H9 (cell line): ENCODE data around the gene A1CF. TPM values are rescaled to one million over a fixed set of nuclear protein-coding genes. Genes with fewer than 3 reads are reported as not detected.

ENCODE experiments used
- DNase-seq: peaks from one replicate; pipeline ENCODE4 v3.0.0-alpha.2; 2017
- H2AFZ ChIP-seq: one replicate; pipeline ENCODE4 v1.6.1; 2013; ENCODE audit warnings: mild to moderate bottlenecking, low read length, control low read depth, moderate library complexity
- H2AK5ac ChIP-seq: 2 replicates; pipeline ENCODE4 v1.6.1; 2013; ENCODE audit warnings: low read length, control low read depth, mixed read lengths; ENCODE audit not compliant: insufficient read length
- H2BK120ac ChIP-seq: one replicate; pipeline ENCODE4 v1.6.1; 2013; ENCODE audit warnings: low read depth, mild to moderate bottlenecking, low read length, control low read depth, inconsistent platforms; ENCODE audit not compliant: poor library complexity, severe bottlenecking
- H2BK12ac ChIP-seq: 2 replicates; pipeline ENCODE4 v1.6.1; 2013; ENCODE audit warnings: low read length, control low read depth, mixed read lengths, low read depth; ENCODE audit not compliant: insufficient read length
- H2BK15ac ChIP-seq: 2 replicates; pipeline ENCODE4 v1.6.1; 2013; ENCODE audit warnings: low read depth, low read length, control low read depth
- H2BK20ac ChIP-seq: one replicate; pipeline ENCODE4 v1.6.1; 2013; ENCODE audit warnings: low read depth, mild to moderate bottlenecking, low read length, control low read depth, inconsistent platforms; ENCODE audit not compliant: poor library complexity, severe bottlenecking
- H2BK5ac ChIP-seq: 2 replicates; pipeline ENCODE4 v1.6.1; 2013; ENCODE audit warnings: low read length, control low read depth, mixed read lengths; ENCODE audit not compliant: insufficient read length
- H3K14ac ChIP-seq: 2 replicates; pipeline ENCODE4 v1.6.1; 2013; ENCODE audit warnings: low read length, control low read depth; ENCODE audit not compliant: insufficient read depth
- H3K18ac ChIP-seq: 2 replicates; pipeline ENCODE4 v1.6.1; 2013; ENCODE audit warnings: low read depth, mild to moderate bottlenecking, mixed read lengths, low read length, control low read depth; ENCODE audit not compliant: insufficient read length
- H3K23ac ChIP-seq: 2 replicates; pipeline ENCODE4 v1.6.1; 2013; ENCODE audit warnings: low read length, control low read depth, mixed read lengths, low read depth; ENCODE audit not compliant: insufficient read length
- H3K23me2 ChIP-seq: 2 replicates; pipeline ENCODE4 v1.6.1; 2013; ENCODE audit warnings: low read depth, mild to moderate bottlenecking, mixed read lengths, low read length, control low read depth; ENCODE audit not compliant: insufficient read length, poor library complexity, severe bottlenecking
- H3K27ac ChIP-seq: 2 replicates; pipeline ENCODE4 v1.5.1; 2013; ENCODE audit warnings: low read length, control low read depth, mixed read lengths, low read depth; ENCODE audit not compliant: insufficient read length
- H3K27me3 ChIP-seq: 2 replicates; pipeline ENCODE4 v1.6.1; 2013; ENCODE audit warnings: low read length, control low read depth, inconsistent platforms; ENCODE audit not compliant: insufficient read depth
- H3K4ac ChIP-seq: 2 replicates; pipeline ENCODE4 v1.6.1; 2013; ENCODE audit warnings: low read depth, mild to moderate bottlenecking, control low read depth, inconsistent platforms, low read length, moderate library complexity
- H3K4me1 ChIP-seq: 2 replicates; pipeline ENCODE4 v1.6.1; 2013; ENCODE audit warnings: low read length, control low read depth, inconsistent platforms; ENCODE audit not compliant: insufficient read depth
- H3K4me2 ChIP-seq: 2 replicates; pipeline ENCODE4 v1.6.1; 2013; ENCODE audit warnings: low read length, control low read depth, mixed read lengths; ENCODE audit not compliant: insufficient read length, insufficient read depth
- H3K56ac ChIP-seq: 2 replicates; pipeline ENCODE4 v1.6.1; 2013; ENCODE audit warnings: low read depth, mild to moderate bottlenecking, mixed read lengths, low read length, control low read depth; ENCODE audit not compliant: insufficient read length
- H3K79me1 ChIP-seq: 2 replicates; pipeline ENCODE4 v1.6.1; 2013; ENCODE audit warnings: low read depth, mild to moderate bottlenecking, moderate library complexity, low read length, control low read depth, inconsistent platforms; ENCODE audit not compliant: insufficient read depth, poor library complexity, severe bottlenecking
- H3K79me2 ChIP-seq: 2 replicates; pipeline ENCODE4 v1.6.1; 2013; ENCODE audit warnings: low read length, control low read depth, inconsistent platforms; ENCODE audit not compliant: insufficient read depth
- H3K9ac ChIP-seq: 2 replicates; pipeline ENCODE4 v1.6.1; 2013; ENCODE audit warnings: low read length, control low read depth, mixed read lengths; ENCODE audit not compliant: insufficient read length; ENCODE audit errors: extremely low read depth
- H3K9me3 ChIP-seq: one replicate; pipeline ENCODE4 v1.6.1; 2013; ENCODE audit warnings: low read depth, low read length, inconsistent platforms; ENCODE audit not compliant: control insufficient read depth
- H3T11ph ChIP-seq: one replicate; pipeline ENCODE4 v1.6.1; 2013; ENCODE audit warnings: mild to moderate bottlenecking, low read length, control low read depth, inconsistent platforms
- H4K20me1 ChIP-seq: one replicate; pipeline ENCODE4 v1.6.1; 2013; ENCODE audit not compliant: control insufficient read depth, insufficient read length, insufficient read depth
- H4K5ac ChIP-seq: 2 replicates; pipeline ENCODE4 v1.6.1; 2013; ENCODE audit warnings: low read depth, mild to moderate bottlenecking, mixed read lengths, low read length, control low read depth; ENCODE audit not compliant: insufficient read length
- H4K8ac ChIP-seq: replicated peaks from 2 replicates; pipeline ENCODE4 v1.6.1; 2013; ENCODE audit warnings: low read length, control low read depth, mixed read lengths, low read depth; ENCODE audit not compliant: insufficient read length
- H4K91ac ChIP-seq: 2 replicates; pipeline ENCODE4 v1.6.1; 2013; ENCODE audit warnings: low read depth, mild to moderate bottlenecking, moderate library complexity, mixed read lengths, low read length, control low read depth; ENCODE audit not compliant: insufficient read length
- H3K27ac Mint-ChIP-seq, 3 experiments: 2 replicates in 2 of 3; 3 replicates in 1 of 3; pipeline ENCODE4 v1.8.0; 2020 to 2021; ENCODE audit warnings: mixed read lengths in 3 of 3, mild to moderate bottlenecking in 1 of 3, moderate library complexity in 1 of 3
- H3K27me3 Mint-ChIP-seq: 2 replicates; pipeline ENCODE4 v1.8.0; 2021; ENCODE audit warnings: low read depth, mild to moderate bottlenecking, moderate library complexity, mixed read lengths
- H3K36me3 Mint-ChIP-seq, 3 experiments: 2 replicates in 2 of 3; 3 replicates in 1 of 3; pipeline ENCODE4 v1.8.0; 2020 to 2021; ENCODE audit warnings: low read depth in 3 of 3, mixed read lengths in 3 of 3; ENCODE audit not compliant: insufficient read depth in 1 of 3
- H3K4me1 Mint-ChIP-seq, 2 experiments: 2 replicates each; pipeline ENCODE4 v1.8.0; 2020; ENCODE audit warnings: mixed read lengths in 2 of 2
- H3K4me3 Mint-ChIP-seq, 2 experiments: 2 replicates in 1 of 2; 3 replicates in 1 of 2; pipeline ENCODE4 v1.8.0; 2020 to 2021; ENCODE audit warnings: mild to moderate bottlenecking in 2 of 2, mixed read lengths in 2 of 2, moderate library complexity in 1 of 2
- H3K9me3 Mint-ChIP-seq, 2 experiments: 2 replicates in 1 of 2; 3 replicates in 1 of 2; pipeline ENCODE4 v1.8.0; 2020; ENCODE audit warnings: mild to moderate bottlenecking in 2 of 2, mixed read lengths in 2 of 2, moderate library complexity in 1 of 2
- WGBS: extraction: QIAGEN DNeasy Blood & Tissue Kit; methylation state at CpG from one replicate; pipeline ENCODE4 v1.1.7; 2013; ENCODE audit warnings: missing lambda C conversion rate, low lambda C conversion rate, mixed read lengths; ENCODE audit not compliant: insufficient read length; ENCODE audit errors: extremely low coverage; 5-methylcytosine and 5-hydroxymethylcytosine counted together
- total RNA-seq: library from RNA; stranded (reverse); gene quantifications from 2 replicates; pipeline ENCODE4 v1.2.1, GENCODE V29; 2021
- TF ChIP-seq, protein P1 (sequence below): fragments of 200-600 bp; sonication (generic); conservative IDR thresholded peaks from 3 replicates; pipeline ENCODE4 v1.8.0; 2021; ENCODE audit warnings: antibody characterized with exemption, mild to moderate bottlenecking

A1CF gene
- total RNA-seq, 1 experiment from 2014 or later: not detected

DNA sequence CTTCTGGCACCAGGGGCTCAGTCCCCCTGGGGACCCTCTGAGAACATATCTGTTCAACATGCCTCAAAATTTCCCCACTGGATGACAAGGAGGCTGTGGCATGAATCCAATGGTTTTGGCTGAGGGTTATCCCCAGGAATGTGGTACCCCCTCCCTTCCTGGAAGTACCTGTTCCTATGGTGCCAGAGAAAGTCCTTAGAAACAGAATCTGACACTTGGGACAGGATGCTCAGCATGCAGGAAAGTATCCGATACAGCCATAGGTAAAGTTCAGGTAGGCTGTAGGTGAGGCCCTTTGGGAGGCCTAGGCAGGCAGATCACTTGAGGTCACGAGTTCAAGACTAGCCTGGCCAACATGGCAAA is 42.7 kb upstream of the A1CF start:
- no peak overlapping the region for H3K4me2 ChIP-seq
- no peak overlapping the region for H3K4ac ChIP-seq
- H3K79me2 ChIP-seq: no peaks in the 10 kb centered on the region
- no peaks in the 10 kb centered on the region for H3K27me3 ChIP-seq
- H4K8ac ChIP-seq: no peak overlapping the region
- no peaks in the 10 kb centered on the region for H3K23me2 ChIP-seq
- H2BK20ac ChIP-seq: no peak overlapping the region
- H3K14ac ChIP-seq: no peak overlapping the region
- no peak overlapping the region for H3K56ac ChIP-seq
- H3K79me1 ChIP-seq: no peaks in the 10 kb centered on the region
- H3T11ph ChIP-seq: no peak overlapping the region
- no peaks in the 10 kb centered on the region for H3K4me1 ChIP-seq
- no peak overlapping the region for H2BK12ac ChIP-seq
- H2BK15ac ChIP-seq: no peak overlapping the region
- H2AFZ ChIP-seq: no peak overlapping the region
- peaks cover 6 to 12% (median 8%) of the 10 kb centered on the region in 3 experiments for H3K36me3 Mint-ChIP-seq
- no peak overlapping the region for H4K91ac ChIP-seq
- no peaks in the 10 kb centered on the region for H3K4me1 Mint-ChIP-seq
- no peak overlapping the region for H4K5ac ChIP-seq
- H3K27ac ChIP-seq: no peak overlapping the region
- peaks cover 18 to 20% of the 10 kb centered on the region in 2 experiments for H3K9me3 Mint-ChIP-seq
- peaks cover 4% of the 10 kb centered on the region for H3K9me3 ChIP-seq
- H2AK5ac ChIP-seq: no peak overlapping the region
- H3K18ac ChIP-seq: no peak overlapping the region
- H2BK120ac ChIP-seq: no peak overlapping the region
- no peak overlapping the region for H2BK5ac ChIP-seq
- no CpG with 5 or more reads among the region's 2 CpGs for WGBS
- TF ChIP-seq, protein P1, sequence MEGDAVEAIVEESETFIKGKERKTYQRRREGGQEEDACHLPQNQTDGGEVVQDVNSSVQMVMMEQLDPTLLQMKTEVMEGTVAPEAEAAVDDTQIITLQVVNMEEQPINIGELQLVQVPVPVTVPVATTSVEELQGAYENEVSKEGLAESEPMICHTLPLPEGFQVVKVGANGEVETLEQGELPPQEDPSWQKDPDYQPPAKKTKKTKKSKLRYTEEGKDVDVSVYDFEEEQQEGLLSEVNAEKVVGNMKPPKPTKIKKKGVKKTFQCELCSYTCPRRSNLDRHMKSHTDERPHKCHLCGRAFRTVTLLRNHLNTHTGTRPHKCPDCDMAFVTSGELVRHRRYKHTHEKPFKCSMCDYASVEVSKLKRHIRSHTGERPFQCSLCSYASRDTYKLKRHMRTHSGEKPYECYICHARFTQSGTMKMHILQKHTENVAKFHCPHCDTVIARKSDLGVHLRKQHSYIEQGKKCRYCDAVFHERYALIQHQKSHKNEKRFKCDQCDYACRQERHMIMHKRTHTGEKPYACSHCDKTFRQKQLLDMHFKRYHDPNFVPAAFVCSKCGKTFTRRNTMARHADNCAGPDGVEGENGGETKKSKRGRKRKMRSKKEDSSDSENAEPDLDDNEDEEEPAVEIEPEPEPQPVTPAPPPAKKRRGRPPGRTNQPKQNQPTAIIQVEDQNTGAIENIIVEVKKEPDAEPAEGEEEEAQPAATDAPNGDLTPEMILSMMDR: no peak
- no peak overlapping the region for H3K4me3 Mint-ChIP-seq
- no peak overlapping the region for H3K23ac ChIP-seq
- H3K27me3 Mint-ChIP-seq: peaks cover 3% of the 10 kb centered on the region
- no peak overlapping the region for H3K9ac ChIP-seq
- no peak overlapping the region for H3K27ac Mint-ChIP-seq
- DNase-seq: no peak
- H4K20me1 ChIP-seq: no peaks in the 10 kb centered on the region
